Right atrium auricular region (tissue), 2 donors: ENCODE results near the gene ETV5. TPM values are rescaled to one million over a fixed set of nuclear protein-coding genes. Genes with fewer than 3 reads are reported as not detected.

Source experiments
- DNase-seq: peaks from one replicate; pipeline ENCODE4 v3.0.0-alpha.2; 2019; ENCODE audit warnings: low spot score
- H3K27ac ChIP-seq, 2 donors: fragments of 200-600 bp; sonication (generic); 1 replicate in 1 of 2; 2 replicates in 1 of 2; pipeline ENCODE4 v1.5.1; 2016 to 2019
- H3K27me3 ChIP-seq, 2 donors: fragments of 200-600 bp; sonication (generic); one replicate each; pipeline versions ENCODE4 v1.5.1 to v1.6.0; 2017 to 2019
- H3K36me3 ChIP-seq: fragments of 200-600 bp; sonication (generic); one replicate; pipeline ENCODE4 v1.5.1; 2016
- H3K4me1 ChIP-seq, 2 donors: fragments of 200-600 bp; sonication (generic); one replicate each; pipeline versions ENCODE4 v1.5.1 to v1.6.0; 2017 to 2019
- H3K4me3 ChIP-seq, 2 donors: fragments of 200-600 bp; sonication (generic); 1 replicate in 1 of 2; 2 replicates in 1 of 2; pipeline ENCODE4 v1.5.1; 2017 to 2019; ENCODE audit warnings: mild to moderate bottlenecking in 1 of 2, moderate library complexity in 1 of 2
- H3K9me3 ChIP-seq, 2 donors: fragments of 200-600 bp; sonication (generic); one replicate each; pipeline ENCODE4 v1.5.1; 2019
- total RNA-seq, 2 donors: library from RNA; depleted of rRNA; stranded (reverse); fragments of >200 nt; gene quantifications; one replicate each; pipeline ENCODE4 v1.1.0, GENCODE V29; 2016
- TF ChIP-seq, protein P1 (sequence below), 2 donors: fragments of 200-600 bp; sonication (generic); IDR thresholded peaks; one replicate each; pipeline ENCODE4 v1.5.1; 2019; ENCODE audit warnings: antibody characterized with exemption in 2 of 2

The ETV5 gene
- total RNA-seq, 2 donors from 2014 or later = 22.8 to 28.7 TPM

DNA sequence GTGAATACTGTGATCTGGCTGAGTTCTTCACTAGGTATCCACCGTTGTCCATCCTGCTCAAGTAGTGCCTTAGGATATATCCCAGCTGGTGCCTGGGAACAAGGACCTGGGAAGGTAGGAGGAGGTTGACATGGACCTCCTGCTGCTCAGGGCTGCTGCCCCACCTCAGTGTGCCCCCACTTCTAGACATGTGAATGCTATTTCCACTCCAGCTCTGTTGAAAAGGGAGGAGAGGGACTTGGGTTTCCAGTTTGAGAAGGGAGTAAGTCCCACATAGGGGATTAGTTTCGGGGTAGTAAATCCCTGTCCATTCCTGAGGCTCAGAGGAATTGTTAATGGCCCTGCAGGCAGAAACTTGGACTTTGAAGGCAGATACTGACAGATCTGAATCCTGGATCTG is 32.9 kb upstream of the ETV5 start:
- no peak overlapping the region for H3K27ac ChIP-seq
- no peaks in the 10 kb centered on the region for H3K4me1 ChIP-seq
- no peaks in the 10 kb centered on the region for H3K36me3 ChIP-seq
- no peaks in the 10 kb centered on the region for H3K9me3 ChIP-seq
- TF ChIP-seq, protein P1, sequence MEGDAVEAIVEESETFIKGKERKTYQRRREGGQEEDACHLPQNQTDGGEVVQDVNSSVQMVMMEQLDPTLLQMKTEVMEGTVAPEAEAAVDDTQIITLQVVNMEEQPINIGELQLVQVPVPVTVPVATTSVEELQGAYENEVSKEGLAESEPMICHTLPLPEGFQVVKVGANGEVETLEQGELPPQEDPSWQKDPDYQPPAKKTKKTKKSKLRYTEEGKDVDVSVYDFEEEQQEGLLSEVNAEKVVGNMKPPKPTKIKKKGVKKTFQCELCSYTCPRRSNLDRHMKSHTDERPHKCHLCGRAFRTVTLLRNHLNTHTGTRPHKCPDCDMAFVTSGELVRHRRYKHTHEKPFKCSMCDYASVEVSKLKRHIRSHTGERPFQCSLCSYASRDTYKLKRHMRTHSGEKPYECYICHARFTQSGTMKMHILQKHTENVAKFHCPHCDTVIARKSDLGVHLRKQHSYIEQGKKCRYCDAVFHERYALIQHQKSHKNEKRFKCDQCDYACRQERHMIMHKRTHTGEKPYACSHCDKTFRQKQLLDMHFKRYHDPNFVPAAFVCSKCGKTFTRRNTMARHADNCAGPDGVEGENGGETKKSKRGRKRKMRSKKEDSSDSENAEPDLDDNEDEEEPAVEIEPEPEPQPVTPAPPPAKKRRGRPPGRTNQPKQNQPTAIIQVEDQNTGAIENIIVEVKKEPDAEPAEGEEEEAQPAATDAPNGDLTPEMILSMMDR (IDR thresholded peaks at IDR 0.05) = no peak
- H3K27me3 ChIP-seq = no peaks in the 10 kb centered on the region
- no peak overlapping the region for H3K4me3 ChIP-seq
- DNase-seq = no peak

DNA sequence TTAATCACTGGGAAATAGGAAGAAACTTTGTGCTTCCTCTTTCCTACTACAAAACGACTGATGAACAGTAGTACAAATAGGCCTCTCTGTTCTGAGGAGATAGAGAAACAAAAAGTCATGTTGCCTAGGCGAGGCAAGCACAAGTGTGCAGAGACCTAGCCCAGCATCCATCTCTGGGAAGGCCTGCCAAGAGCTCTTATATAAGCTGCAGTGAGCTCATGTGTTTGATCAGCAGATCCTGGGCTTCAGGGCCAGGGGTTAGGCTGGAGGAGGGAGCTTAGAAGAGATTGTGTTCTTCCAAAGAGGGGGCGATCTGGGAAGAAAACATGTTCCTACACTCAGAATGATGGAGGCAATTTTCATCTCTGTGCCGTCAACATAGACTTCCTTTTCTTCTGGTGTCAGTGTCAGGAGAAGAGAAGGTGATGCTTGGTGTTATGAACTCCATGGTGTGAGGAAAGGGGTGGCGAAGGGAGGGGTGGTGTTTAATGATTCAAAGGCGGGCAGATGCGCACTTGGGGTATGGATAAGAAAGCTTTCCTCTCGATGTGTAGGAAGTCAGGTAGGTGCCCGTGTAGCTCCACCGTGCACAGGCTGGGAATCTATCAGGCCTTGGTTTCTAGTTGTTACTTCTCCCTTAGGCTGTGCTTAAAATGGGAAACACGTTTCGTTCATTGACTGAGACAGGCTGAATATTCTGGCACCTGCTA is 29.5 kb upstream of the ETV5 start:
- DNase-seq = no peak
- no peaks in the 10 kb centered on the region for H3K27me3 ChIP-seq
- no peak overlapping the region for H3K4me3 ChIP-seq
- TF ChIP-seq, protein P1 (IDR thresholded peaks at IDR 0.05) = no peak
- H3K4me1 ChIP-seq = no peaks in the 10 kb centered on the region
- H3K27ac ChIP-seq = no peak overlapping the region
- H3K9me3 ChIP-seq = no peaks in the 10 kb centered on the region
- H3K36me3 ChIP-seq = no peaks in the 10 kb centered on the region

DNA sequence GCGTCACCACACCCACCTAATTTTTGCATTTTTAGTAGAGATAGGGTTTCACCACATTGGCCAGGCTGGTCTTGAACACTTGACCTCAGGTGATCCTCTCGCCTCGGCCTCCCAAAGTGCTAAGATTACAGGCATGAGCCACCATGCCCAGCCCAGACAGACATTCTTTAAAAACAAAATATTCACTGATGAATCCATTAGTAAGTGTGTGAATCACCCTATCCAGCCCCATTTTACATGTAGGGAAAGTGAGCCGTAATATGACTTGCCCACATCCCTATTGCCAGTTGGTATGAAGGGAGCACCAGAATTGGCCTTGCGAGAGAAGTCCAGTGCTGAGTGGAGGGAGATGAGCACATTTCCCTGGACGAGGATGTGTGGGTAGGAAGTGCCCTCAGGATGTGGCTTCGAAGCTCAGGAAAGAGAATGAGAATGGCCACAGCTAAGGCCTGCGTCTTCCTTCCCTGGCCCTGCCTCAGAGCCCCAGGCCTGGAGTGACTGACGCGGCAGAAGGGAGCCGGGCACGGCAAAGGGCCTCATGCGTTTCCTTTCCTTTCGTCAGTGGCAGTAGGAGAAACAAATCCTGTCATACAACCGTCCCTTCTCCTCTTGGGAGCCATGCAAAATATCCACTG is 28.3 kb upstream of the ETV5 start:
- no peak for DNase-seq
- Histone ChIP-seq H3K36me3 (no peaks in the 10 kb centered on the region), H3K9me3 (no peaks in the 10 kb centered on the region), H3K4me3 (no peak overlapping the region), H3K4me1 (no peaks in the 10 kb centered on the region), H3K27ac (no peak overlapping the region), H3K27me3 (no peaks in the 10 kb centered on the region)
- TF ChIP-seq, protein P1 (IDR thresholded peaks at IDR 0.05) = no peak

DNA sequence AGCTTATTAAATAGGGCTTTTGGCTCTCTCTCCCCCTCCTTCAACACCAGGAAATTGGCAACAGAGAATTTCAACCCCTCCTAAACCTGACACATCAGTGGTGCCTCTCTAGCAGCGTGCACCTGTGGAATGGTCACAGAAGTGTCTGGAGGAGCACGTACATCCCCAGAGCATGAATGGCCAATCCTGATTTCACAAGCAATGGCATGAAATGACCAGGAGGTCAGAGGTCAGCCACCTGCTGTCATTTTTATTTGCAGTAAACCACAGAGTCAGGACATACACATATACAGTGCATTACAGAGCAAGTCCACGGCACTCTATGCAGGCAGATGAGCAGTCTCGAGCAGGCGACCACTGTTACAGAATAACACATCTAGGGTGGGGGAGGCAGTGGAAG is 25.1 kb upstream of the ETV5 start:
- Histone ChIP-seq H3K4me3 (no peak overlapping the region), H3K36me3 (no peaks in the 10 kb centered on the region), H3K27me3 (no peaks in the 10 kb centered on the region), H3K4me1 (no peaks in the 10 kb centered on the region), H3K27ac (no peak overlapping the region), H3K9me3 (no peaks in the 10 kb centered on the region)
- TF ChIP-seq, protein P1 (IDR thresholded peaks at IDR 0.05) = no peak
- no peak for DNase-seq

DNA sequence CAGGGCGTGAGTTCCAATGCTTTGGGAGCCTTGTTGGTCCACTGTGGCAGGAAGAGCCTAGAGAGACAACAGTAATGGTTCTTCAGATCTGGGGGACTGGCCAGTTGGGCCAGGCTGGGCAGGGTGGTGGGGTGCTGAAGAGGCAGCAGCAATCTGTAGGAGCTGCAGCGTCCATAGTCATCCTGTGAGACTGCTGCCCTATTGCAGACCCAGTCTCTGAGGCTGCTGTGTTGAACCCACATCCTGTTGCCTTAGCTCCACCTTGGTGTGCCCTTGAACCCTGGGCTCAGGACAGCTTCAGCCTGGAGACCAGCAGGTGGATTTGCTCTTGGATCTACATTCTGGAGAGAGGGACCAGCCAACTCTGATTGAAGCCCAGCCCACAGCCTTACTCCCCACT is 23.6 kb upstream of the ETV5 start:
- Histone ChIP-seq H3K4me1 (no peaks in the 10 kb centered on the region), H3K27me3 (no peaks in the 10 kb centered on the region), H3K4me3 (no peak overlapping the region), H3K9me3 (no peaks in the 10 kb centered on the region), H3K27ac (no peak overlapping the region), H3K36me3 (no peaks in the 10 kb centered on the region)
- TF ChIP-seq, protein P1 (IDR thresholded peaks at IDR 0.05) = no peak
- DNase-seq = no peak
